CD4-positive, alpha-beta T cell treated with Interleukin-6 at 100 ng/mL for 8 hours (primary cell): Measurements from ENCODE around the gene GRAMD4.

ENCODE experiments used
- DNase-seq: peaks from one replicate; pipeline ENCODE4 v3.0.0-alpha.2; 2020; ENCODE audit warnings: mixed read lengths, low spot score

Gene GRAMD4

GRCh38 chr22:46583571-46583970 is 36.6 kb upstream of the GRAMD4 start:
- DNase-seq = no peak

- no peak for DNase-seq
These were observed 35.9 kb upstream of the GRAMD4 start for GRCh38 chr22:46584081-46584921.

GRCh38 chr22:46585340-46586122 is 34.7 kb upstream of the GRAMD4 start:
- no peak for DNase-seq

- DNase-seq = no peak
These were observed 34.1 kb upstream of the GRAMD4 start for GRCh38 chr22:46586123-46586519.

- no peak for DNase-seq
These were observed 33.6 kb upstream of the GRAMD4 start for GRCh38 chr22:46586531-46587011.

GRCh38 chr22:46587061-46587460 is 33.1 kb upstream of the GRAMD4 start:
- no peak for DNase-seq

- DNase-seq = peak; percentile 27
These were observed 32.5 kb upstream of the GRAMD4 start for GRCh38 chr22:46587492-46588278.

GRCh38 chr22:46588279-46589140 is 31.7 kb upstream of the GRAMD4 start:
- DNase-seq = no peak

- no peak for DNase-seq
These were observed 30.9 kb upstream of the GRAMD4 start for GRCh38 chr22:46589141-46589748.

GRCh38 chr22:46589871-46590271 is 30.3 kb upstream of the GRAMD4 start:
- DNase-seq = no peak

GRCh38 chr22:46590334-46590733 is 29.9 kb upstream of the GRAMD4 start:
- DNase-seq = no peak

- DNase-seq = no peak
These were observed 28.3 kb upstream of the GRAMD4 start for GRCh38 chr22:46591930-46592329.

- peak; percentile 45 for DNase-seq
These were observed 27.8 kb upstream of the GRAMD4 start for GRCh38 chr22:46592390-46592872.

GRCh38 chr22:46593211-46593681 is 26.9 kb upstream of the GRAMD4 start:
- DNase-seq = no peak

GRCh38 chr22:46593996-46594946 is 25.9 kb upstream of the GRAMD4 start:
- DNase-seq = no peak

GRCh38 chr22:46594947-46595298 is 25.3 kb upstream of the GRAMD4 start:
- no peak for DNase-seq

GRCh38 chr22:46595545-46595944 is 24.6 kb upstream of the GRAMD4 start:
- DNase-seq = no peak

- no peak for DNase-seq
These were observed 24.1 kb upstream of the GRAMD4 start for GRCh38 chr22:46596032-46596441.

- no peak for DNase-seq
These were observed 23.4 kb upstream of the GRAMD4 start for GRCh38 chr22:46596819-46597218.
